Right cardiac atrium (tissue), 5 donors: ENCODE data around the gene DNAH12. TPM values are rescaled to one million over a fixed set of nuclear protein-coding genes. Genes with fewer than 3 reads are reported as not detected.

Experiments
- ATAC-seq, 2 donors: fragments of 200-7000 bp; cut with Tn5 transposase; one replicate each; pipeline versions ENCODE4 v1.8.0 to v1.9.1; 2020; ENCODE audit warnings: moderate library complexity in 2 of 2, mild to moderate bottlenecking in 1 of 2
- DNase-seq, 3 donors: peaks; one replicate each; pipeline ENCODE4 v3.0.0-alpha.2; 2020
- H3K27ac ChIP-seq: one replicate; pipeline ENCODE4 v1.5.1; 2013; ENCODE audit warnings: mild to moderate bottlenecking, low read length, control low read depth, moderate library complexity
- H3K27me3 ChIP-seq: one replicate; pipeline ENCODE4 v1.6.1; 2013; ENCODE audit not compliant: control insufficient read depth, insufficient read depth
- H3K4me1 ChIP-seq: one replicate; pipeline ENCODE4 v1.6.1; 2013; ENCODE audit warnings: low read length; ENCODE audit not compliant: control insufficient read depth, insufficient read depth
- H3K4me3 ChIP-seq: one replicate; pipeline ENCODE4 v1.5.1; 2013; ENCODE audit warnings: low read length, control low read depth
- H3K9me3 ChIP-seq: one replicate; pipeline ENCODE4 v1.6.1; 2013; ENCODE audit warnings: low read length; ENCODE audit not compliant: control insufficient read depth
- WGBS: extraction: QIAGEN DNeasy Blood & Tissue Kit; methylation state at CpG from one replicate; pipeline ENCODE4 v1.1.7; 2013; 5-methylcytosine and 5-hydroxymethylcytosine counted together
- intact Hi-C, 4 donors: fragments of 100-400 bp; cut with DNase I; formaldehyde crosslinking; loops; one replicate each; pipeline versions ENCODE4 v1.11.0 to v1.14.0; 2022 to 2023
- polyA plus RNA-seq: library from polyadenylated mRNA; stranded (reverse); fragments of 200-250 nt; gene quantifications from one replicate; pipeline ENCODE4 v1.2.3, GENCODE V29; 2013
- total RNA-seq, 4 donors: library from RNA; stranded (reverse); fragmentation: NEBNext Ultra II Directional; extraction: Animal tissue kit (Norgen Biotek cat#: 25700); gene quantifications; one replicate each; pipeline ENCODE4 v1.2.1, GENCODE V29; 2021
- donor health status: healthy with polysubstance abuse.
- donor health status: DM: no; HTN: yes; CAD: no.
- donor health status: DM: no; HTN: no; CAD: no.
- donor health status: DM: no; HTN: yes; CAD: no; lungs with severe emphysema.
- donor health status: DM: yes; HTN: yes; CAD: no.

The DNAH12 gene
- total and polyA plus RNA-seq, 5 donors, result 0.06 to 0.19 (median 0.09) TPM; not detected in 2

GRCh38 chr3:57402675-57403074 lies 141.5 kb downstream of the DNAH12 start:
- ATAC-seq, result no peak
- H3K4me3 ChIP-seq, result no peak overlapping the region
- no peaks in the 10 kb centered on the region for H3K4me1 ChIP-seq
- H3K27ac ChIP-seq, result no peak overlapping the region
- no peak for DNase-seq
- no peaks in the 10 kb centered on the region for H3K27me3 ChIP-seq
- intact Hi-C loops, result no loop called here
- H3K9me3 ChIP-seq, result no peaks in the 10 kb centered on the region
- WGBS, result 79% methylated on average over 5 of the region's 5 CpGs

- H3K27me3 ChIP-seq, result no peaks in the 10 kb centered on the region
- DNase-seq, result peak in 2 of 3 donors; percentile 17 to 31
Observed at GRCh38 chr3:57397175-57398026, 146.7 kb downstream of the DNAH12 start.

GRCh38 chr3:57393977-57394376 lies 150.2 kb downstream of the DNAH12 start:
- H3K4me3 ChIP-seq, result no peak overlapping the region
- H3K9me3 ChIP-seq, result no peaks in the 10 kb centered on the region
- H3K4me1 ChIP-seq, result no peaks in the 10 kb centered on the region
- H3K27me3 ChIP-seq, result no peaks in the 10 kb centered on the region
- intact Hi-C loops, result no loop called here
- no peak for ATAC-seq
- no peak for DNase-seq
- no peak overlapping the region for H3K27ac ChIP-seq
- 13% methylated on average over 3 of the region's 3 CpGs for WGBS

More at GRCh38 chr3:57397175-57398026, 146.7 kb downstream of the DNAH12 start:
- Histone ChIP-seq H3K9me3 (no peaks in the 10 kb centered on the region), H3K4me1 (no peaks in the 10 kb centered on the region), H3K4me3 (peak overlapping the region; percentile 10), H3K27ac (no peak overlapping the region)
- intact Hi-C loops, result no loop called here
- ATAC-seq, result peak; percentile 60 to 74
- WGBS, result 14% methylated on average over 3 of the region's 3 CpGs

GRCh38 chr3:57391767-57392166 lies 152.4 kb downstream of the DNAH12 start:
- no peak for ATAC-seq
- Histone ChIP-seq H3K27me3 (no peaks in the 10 kb centered on the region), H3K4me3 (no peak overlapping the region), H3K27ac (no peak overlapping the region), H3K4me1 (no peaks in the 10 kb centered on the region), H3K9me3 (no peaks in the 10 kb centered on the region)
- 84% methylated on average over 5 of the region's 5 CpGs for WGBS
- intact Hi-C loops, result no loop called here
- no peak for DNase-seq

- ATAC-seq, result no peak
- Histone ChIP-seq H3K4me3 (no peak overlapping the region), H3K27ac (no peak overlapping the region), H3K9me3 (no peaks in the 10 kb centered on the region), H3K4me1 (no peaks in the 10 kb centered on the region), H3K27me3 (no peaks in the 10 kb centered on the region)
- intact Hi-C loops, result no loop called here
- DNase-seq, result no peak
- WGBS, result 81% methylated on average over 2 of the region's 2 CpGs
Observed at GRCh38 chr3:57389271-57389670, 154.9 kb downstream of the DNAH12 start.

GRCh38 chr3:57386307-57386706 lies 157.8 kb downstream of the DNAH12 start:
- Histone ChIP-seq H3K4me3 (no peak overlapping the region), H3K27me3 (no peaks in the 10 kb centered on the region), H3K9me3 (no peaks in the 10 kb centered on the region), H3K27ac (no peak overlapping the region), H3K4me1 (no peaks in the 10 kb centered on the region)
- DNase-seq (no peak), ATAC-seq (no peak)
- intact Hi-C loops, result no loop called here
- 53% methylated on average over 4 of the region's 4 CpGs for WGBS

GRCh38 chr3:57385498-57385897 lies 158.6 kb downstream of the DNAH12 start:
- no peak overlapping the region for H3K4me3 ChIP-seq
- H3K4me1 ChIP-seq, result no peaks in the 10 kb centered on the region
- DNase-seq (no peak), ATAC-seq (no peak)
- intact Hi-C loops, result no loop called here
- H3K9me3 ChIP-seq, result no peaks in the 10 kb centered on the region
- WGBS, result 59% methylated on average over 5 of the region's 5 CpGs
- H3K27me3 ChIP-seq, result no peaks in the 10 kb centered on the region
- H3K27ac ChIP-seq, result no peak overlapping the region

- no peaks in the 10 kb centered on the region for H3K9me3 ChIP-seq
- H3K4me3 ChIP-seq, result no peak overlapping the region
- no peaks in the 10 kb centered on the region for H3K27me3 ChIP-seq
- H3K27ac ChIP-seq, result no peak overlapping the region
- intact Hi-C loops, result no loop called here
- no peak for DNase-seq
- 93% methylated on average over 2 of the region's 2 CpGs for WGBS
- no peaks in the 10 kb centered on the region for H3K4me1 ChIP-seq
- no peak for ATAC-seq
Observed at GRCh38 chr3:57383838-57384237, 160.3 kb downstream of the DNAH12 start.

- intact Hi-C loops, result no loop called here
- WGBS, result 57% methylated on average over 2 of the region's 2 CpGs
- DNase-seq, result no peak
Observed at GRCh38 chr3:57383406-57383805, 160.7 kb downstream of the DNAH12 start.

GRCh38 chr3:57382933-57383332 lies 161.2 kb downstream of the DNAH12 start:
- Histone ChIP-seq H3K27ac (no peak overlapping the region), H3K4me3 (no peak overlapping the region), H3K27me3 (no peaks in the 10 kb centered on the region), H3K4me1 (no peaks in the 10 kb centered on the region), H3K9me3 (no peaks in the 10 kb centered on the region)
- no peak for ATAC-seq
- no peak for DNase-seq
- WGBS, result 42% methylated on average over 2 of the region's 2 CpGs
- intact Hi-C loops, result no loop called here

More at GRCh38 chr3:57383406-57383805, 160.7 kb downstream of the DNAH12 start:
- Histone ChIP-seq H3K9me3 (no peaks in the 10 kb centered on the region), H3K27me3 (no peaks in the 10 kb centered on the region), H3K4me3 (no peak overlapping the region), H3K4me1 (no peaks in the 10 kb centered on the region), H3K27ac (no peak overlapping the region)
- ATAC-seq, result no peak

- 51% methylated on average over 1 of the region's 1 CpG for WGBS
- DNase-seq (no peak), ATAC-seq (no peak)
- Histone ChIP-seq H3K27ac (no peak overlapping the region), H3K4me1 (no peaks in the 10 kb centered on the region), H3K9me3 (no peaks in the 10 kb centered on the region), H3K27me3 (no peaks in the 10 kb centered on the region), H3K4me3 (no peak overlapping the region)
- intact Hi-C loops, result no loop called here
Observed at GRCh38 chr3:57370341-57370740, 173.8 kb downstream of the DNAH12 start.
